HL-60 (cell line): ENCODE data around the gene FLRT2.

Source experiments
- DNase-seq, 2 experiments: peaks; one replicate each; pipeline ENCODE4 v3.0.0-alpha.2; 2010 to 2020; ENCODE audit warnings: low read depth in 1 of 2, low spot score in 1 of 2
- H3K27ac ChIP-seq: fragments of 250-450 bp; sonication (Bioruptor Pico); replicated peaks from 2 replicates; pipeline ENCODE4 v1.5.1; 2020; ENCODE audit warnings: mild to moderate bottlenecking, moderate library complexity
- H3K27me3 ChIP-seq: fragments of 250-450 bp; sonication (Bioruptor Pico); 2 replicates; pipeline ENCODE4 v1.5.1; 2021; ENCODE audit warnings: mild to moderate bottlenecking, moderate library complexity; ENCODE audit not compliant: insufficient read depth, poor library complexity, severe bottlenecking
- H3K4me3 ChIP-seq: replicated peaks from 2 replicates; pipeline ENCODE4 v1.5.1; 2011; ENCODE audit warnings: mild to moderate bottlenecking, control low read depth, low read length; ENCODE audit not compliant: insufficient read depth
- GABPA ChIP-seq: IDR thresholded peaks from 2 replicates; pipeline ENCODE4 v1.6.1; 2012; ENCODE audit warnings: low read depth
- POLR2AphosphoS5 ChIP-seq: IDR thresholded peaks from 2 replicates; pipeline ENCODE4 v1.6.1; 2012; ENCODE audit warnings: low read depth
- SPI1 ChIP-seq: IDR thresholded peaks from 2 replicates; pipeline ENCODE4 v1.6.1; 2012; ENCODE audit warnings: low read depth, mild to moderate bottlenecking, borderline replicate concordance
- TF ChIP-seq, protein P1 (sequence below): IDR thresholded peaks from one replicate; pipeline ENCODE4 v1.5.1; 2011; ENCODE audit warnings: low read length, control low read depth, inconsistent platforms; ENCODE audit not compliant: insufficient read depth
- TF ChIP-seq, protein P2 (sequence below): IDR thresholded peaks from 2 replicates; pipeline ENCODE4 v1.6.1; 2012; ENCODE audit warnings: low read depth; ENCODE audit not compliant: insufficient replicate concordance

The FLRT2 gene

DNA sequence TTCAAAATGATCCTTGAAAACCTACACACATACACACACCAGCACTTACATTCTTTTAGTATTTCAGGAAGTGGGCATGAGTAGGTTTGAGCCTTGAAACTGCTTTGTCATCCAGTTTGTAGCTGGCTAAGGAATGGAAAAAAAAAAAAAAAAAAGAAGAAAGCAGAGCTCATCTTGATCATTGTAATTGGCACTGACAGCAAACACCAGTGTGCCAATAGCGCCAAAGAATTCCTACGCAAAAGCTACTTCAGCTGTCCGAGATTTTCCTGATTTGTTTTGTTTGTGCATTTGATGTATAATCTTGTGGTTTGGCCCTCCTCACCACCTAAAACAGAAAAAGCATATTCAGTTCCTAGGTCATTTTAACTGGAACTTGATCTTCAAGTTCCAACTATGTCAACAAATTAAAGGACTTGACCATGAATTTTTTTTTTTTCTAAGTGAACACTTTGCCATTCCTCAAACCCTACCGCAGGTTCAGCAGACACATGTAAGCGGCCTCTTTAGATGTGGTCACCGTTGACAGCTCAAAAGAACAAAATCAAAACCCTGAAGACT, 57.3 kb downstream of the FLRT2 start:
- Histone ChIP-seq H3K27me3 (no peaks in the 10 kb centered on the region), H3K4me3 (no peak overlapping the region), H3K27ac (no peak overlapping the region)
- peak; percentile 14 to 60 for DNase-seq
- TF ChIP-seq SPI1 (peak; percentile 87), POLR2AphosphoS5 (no peak)

DNA sequence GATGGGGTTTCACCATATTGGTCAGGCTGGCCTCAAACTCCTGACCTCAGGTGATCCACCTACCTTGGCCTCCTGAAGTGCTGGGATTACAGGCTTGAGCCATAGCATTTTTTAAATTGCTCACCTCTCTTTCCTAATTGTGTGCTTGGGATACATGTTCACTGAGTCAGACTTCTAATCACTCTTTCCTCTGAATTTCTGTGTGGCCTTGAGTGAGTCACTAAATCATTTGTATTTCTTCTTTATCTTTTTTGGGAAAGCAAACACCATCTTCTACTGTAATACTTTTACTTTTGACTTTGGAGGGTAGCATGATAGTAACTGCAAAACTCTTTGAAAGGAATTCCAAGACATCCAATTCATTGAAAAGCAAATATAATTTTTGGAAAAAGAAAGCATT, 60.8 kb downstream of the FLRT2 start:
- TF ChIP-seq, protein P1, sequence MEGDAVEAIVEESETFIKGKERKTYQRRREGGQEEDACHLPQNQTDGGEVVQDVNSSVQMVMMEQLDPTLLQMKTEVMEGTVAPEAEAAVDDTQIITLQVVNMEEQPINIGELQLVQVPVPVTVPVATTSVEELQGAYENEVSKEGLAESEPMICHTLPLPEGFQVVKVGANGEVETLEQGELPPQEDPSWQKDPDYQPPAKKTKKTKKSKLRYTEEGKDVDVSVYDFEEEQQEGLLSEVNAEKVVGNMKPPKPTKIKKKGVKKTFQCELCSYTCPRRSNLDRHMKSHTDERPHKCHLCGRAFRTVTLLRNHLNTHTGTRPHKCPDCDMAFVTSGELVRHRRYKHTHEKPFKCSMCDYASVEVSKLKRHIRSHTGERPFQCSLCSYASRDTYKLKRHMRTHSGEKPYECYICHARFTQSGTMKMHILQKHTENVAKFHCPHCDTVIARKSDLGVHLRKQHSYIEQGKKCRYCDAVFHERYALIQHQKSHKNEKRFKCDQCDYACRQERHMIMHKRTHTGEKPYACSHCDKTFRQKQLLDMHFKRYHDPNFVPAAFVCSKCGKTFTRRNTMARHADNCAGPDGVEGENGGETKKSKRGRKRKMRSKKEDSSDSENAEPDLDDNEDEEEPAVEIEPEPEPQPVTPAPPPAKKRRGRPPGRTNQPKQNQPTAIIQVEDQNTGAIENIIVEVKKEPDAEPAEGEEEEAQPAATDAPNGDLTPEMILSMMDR, result no peak
- TF ChIP-seq, protein P2, sequence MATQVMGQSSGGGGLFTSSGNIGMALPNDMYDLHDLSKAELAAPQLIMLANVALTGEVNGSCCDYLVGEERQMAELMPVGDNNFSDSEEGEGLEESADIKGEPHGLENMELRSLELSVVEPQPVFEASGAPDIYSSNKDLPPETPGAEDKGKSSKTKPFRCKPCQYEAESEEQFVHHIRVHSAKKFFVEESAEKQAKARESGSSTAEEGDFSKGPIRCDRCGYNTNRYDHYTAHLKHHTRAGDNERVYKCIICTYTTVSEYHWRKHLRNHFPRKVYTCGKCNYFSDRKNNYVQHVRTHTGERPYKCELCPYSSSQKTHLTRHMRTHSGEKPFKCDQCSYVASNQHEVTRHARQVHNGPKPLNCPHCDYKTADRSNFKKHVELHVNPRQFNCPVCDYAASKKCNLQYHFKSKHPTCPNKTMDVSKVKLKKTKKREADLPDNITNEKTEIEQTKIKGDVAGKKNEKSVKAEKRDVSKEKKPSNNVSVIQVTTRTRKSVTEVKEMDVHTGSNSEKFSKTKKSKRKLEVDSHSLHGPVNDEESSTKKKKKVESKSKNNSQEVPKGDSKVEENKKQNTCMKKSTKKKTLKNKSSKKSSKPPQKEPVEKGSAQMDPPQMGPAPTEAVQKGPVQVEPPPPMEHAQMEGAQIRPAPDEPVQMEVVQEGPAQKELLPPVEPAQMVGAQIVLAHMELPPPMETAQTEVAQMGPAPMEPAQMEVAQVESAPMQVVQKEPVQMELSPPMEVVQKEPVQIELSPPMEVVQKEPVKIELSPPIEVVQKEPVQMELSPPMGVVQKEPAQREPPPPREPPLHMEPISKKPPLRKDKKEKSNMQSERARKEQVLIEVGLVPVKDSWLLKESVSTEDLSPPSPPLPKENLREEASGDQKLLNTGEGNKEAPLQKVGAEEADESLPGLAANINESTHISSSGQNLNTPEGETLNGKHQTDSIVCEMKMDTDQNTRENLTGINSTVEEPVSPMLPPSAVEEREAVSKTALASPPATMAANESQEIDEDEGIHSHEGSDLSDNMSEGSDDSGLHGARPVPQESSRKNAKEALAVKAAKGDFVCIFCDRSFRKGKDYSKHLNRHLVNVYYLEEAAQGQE, result no peak
- TF ChIP-seq SPI1 (no peak), GABPA (no peak), POLR2AphosphoS5 (no peak)
- DNase-seq, result no peak
- Histone ChIP-seq H3K27me3 (no peaks in the 10 kb centered on the region), H3K4me3 (no peak overlapping the region), H3K27ac (no peak overlapping the region)

DNA sequence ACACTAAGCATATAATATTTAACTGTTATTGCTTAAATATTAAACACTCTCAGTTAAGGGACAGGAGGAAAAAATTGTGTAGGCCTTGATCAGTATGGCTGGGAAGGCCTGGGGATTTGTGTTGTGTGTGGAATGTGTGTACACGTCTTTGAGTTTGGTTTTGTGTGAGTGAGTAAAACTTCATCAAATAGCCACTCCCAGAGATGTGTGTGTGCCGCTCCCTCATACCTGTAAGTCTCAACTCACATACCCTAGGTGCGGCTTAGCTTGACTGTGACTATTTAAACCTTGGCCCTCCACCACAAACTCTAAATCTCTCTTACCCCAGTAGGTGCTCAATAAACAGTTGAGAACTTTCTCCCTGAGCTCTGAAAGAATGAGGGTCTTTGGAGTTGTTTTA, 64.3 kb downstream of the FLRT2 start:
- no peak for DNase-seq
- H3K27ac ChIP-seq, result no peak overlapping the region
- no peak overlapping the region for H3K4me3 ChIP-seq
- H3K27me3 ChIP-seq, result no peaks in the 10 kb centered on the region
- TF ChIP-seq SPI1 (no peak), GABPA (no peak), POLR2AphosphoS5 (no peak)
- TF ChIP-seq, protein P1, result no peak
- TF ChIP-seq, protein P2, result no peak

DNA sequence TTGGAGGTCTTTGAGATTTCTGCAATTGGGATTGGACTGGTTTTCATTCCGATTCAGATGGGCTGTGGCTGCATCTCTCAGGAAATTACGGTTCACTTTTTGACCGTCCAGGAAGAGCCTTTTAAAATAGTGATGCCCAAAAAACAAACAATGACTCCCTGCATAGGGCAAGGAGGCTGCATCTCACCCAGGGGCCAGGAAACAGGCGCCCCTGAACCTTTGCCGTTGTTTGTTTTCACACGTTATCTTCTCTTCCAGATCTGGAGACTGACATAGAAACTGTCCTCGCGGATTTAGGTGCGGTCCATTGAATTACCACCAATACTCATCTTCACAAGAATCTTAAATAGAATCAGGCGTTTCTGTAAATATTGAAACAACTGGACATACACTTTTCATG, 66.0 kb downstream of the FLRT2 start:
- Histone ChIP-seq H3K4me3 (no peak overlapping the region), H3K27ac (no peak overlapping the region), H3K27me3 (no peaks in the 10 kb centered on the region)
- TF ChIP-seq, protein P1, result no peak
- TF ChIP-seq SPI1 (no peak), GABPA (no peak), POLR2AphosphoS5 (no peak)
- TF ChIP-seq, protein P2, result no peak
- no peak for DNase-seq
